Kidney tubule cell (primary cell): ENCODE data around the gene GP5.

Experiments used
- DNase-seq: peaks from one replicate; pipeline ENCODE4 v3.0.0-alpha.2; 2018; ENCODE audit warnings: low spot score

The GP5 gene

GRCh38 chr3:194396859-194397756 is 2.0 kb downstream of the GP5 start:
- no peak for DNase-seq

- DNase-seq: no peak
Measured at GRCh38 chr3:194396539-194396858, 2.6 kb downstream of the GP5 start.

- DNase-seq: peak; percentile 19
Measured at GRCh38 chr3:194395778-194396538, 3.1 kb downstream of the GP5 start.

- peak; percentile 70 for DNase-seq
Measured at GRCh38 chr3:194395212-194395611, 3.9 kb downstream of the GP5 start.

GRCh38 chr3:194392576-194392975 is 6.5 kb downstream of the GP5 start:
- no peak for DNase-seq

GRCh38 chr3:194390835-194391234 is 8.2 kb downstream of the GP5 start:
- DNase-seq: no peak

GRCh38 chr3:194389269-194389668 is 9.8 kb downstream of the GP5 start:
- DNase-seq: no peak

- DNase-seq: no peak
Measured at GRCh38 chr3:194387926-194388418, 11.1 kb downstream of the GP5 start.

- DNase-seq: no peak
Measured at GRCh38 chr3:194387276-194387675, 11.8 kb downstream of the GP5 start.

GRCh38 chr3:194386648-194387047 is 12.4 kb downstream of the GP5 start:
- DNase-seq: no peak

GRCh38 chr3:194386066-194386465 is 13.0 kb downstream of the GP5 start:
- no peak for DNase-seq

GRCh38 chr3:194384569-194385001 is 14.5 kb downstream of the GP5 start:
- DNase-seq: no peak

GRCh38 chr3:194384156-194384555 is 14.9 kb downstream of the GP5 start:
- no peak for DNase-seq

- no peak for DNase-seq
Measured at GRCh38 chr3:194383276-194383940, 15.7 kb downstream of the GP5 start.

- DNase-seq: no peak
Measured at GRCh38 chr3:194382892-194383223, 16.2 kb downstream of the GP5 start.

GRCh38 chr3:194382196-194382891 is 16.7 kb downstream of the GP5 start:
- DNase-seq: no peak

GRCh38 chr3:194381460-194381875 is 17.6 kb downstream of the GP5 start:
- DNase-seq: peak; percentile 27

- no peak for DNase-seq
Measured at GRCh38 chr3:194380326-194380725, 18.7 kb downstream of the GP5 start.

GRCh38 chr3:194379651-194380050 is 19.4 kb downstream of the GP5 start:
- DNase-seq: no peak

GRCh38 chr3:194379231-194379630 is 19.8 kb downstream of the GP5 start:
- no peak for DNase-seq

- no peak for DNase-seq
Measured at GRCh38 chr3:194377708-194378107, 21.4 kb downstream of the GP5 start.

- DNase-seq: no peak
Measured at GRCh38 chr3:194376241-194376560, 22.9 kb downstream of the GP5 start.
